HepG2 (cell line): ENCODE results near the gene FLAD1. TPM values are rescaled to one million over a fixed set of nuclear protein-coding genes. Genes with fewer than 3 reads are reported as not detected.
A peak's percentile ranks its signal among the peaks of the same experiment; 100 is the strongest.

Source experiments
- CEBPB ChIP-seq: IDR thresholded peaks from 2 replicates; pipeline ENCODE4 v1.6.1; 2011; ENCODE audit warnings: low read depth, low read length, improper control_type of control experiment, borderline replicate concordance
- ELF1 ChIP-seq: sonication (generic); formaldehyde crosslinking; IDR thresholded peaks from 2 replicates; pipeline ENCODE4 v1.4.0; 2020; ENCODE audit warnings: missing genetic modification reagents
- EP300 ChIP-seq, 3 experiments: sonication (generic) in 1 of 3; formaldehyde crosslinking in 1 of 3; IDR thresholded peaks; 2 replicates each; pipeline versions ENCODE4 v1.5.1 to v1.6.1; 2011 to 2020; ENCODE audit warnings: low read depth in 2 of 3, low read length in 2 of 3, borderline replicate concordance in 1 of 3, improper control_type of control experiment in 1 of 3, mild to moderate bottlenecking in 1 of 3, missing genetic modification reagents in 1 of 3, moderate library complexity in 1 of 3
- FOSL2 ChIP-seq: sonication (generic); formaldehyde crosslinking; IDR thresholded peaks from 2 replicates; pipeline ENCODE4 v1.4.0; 2020; ENCODE audit warnings: missing genetic modification reagents
- HNF4A ChIP-seq: sonication (generic); formaldehyde crosslinking; IDR thresholded peaks from 2 replicates; pipeline ENCODE4 v1.4.0; 2020; ENCODE audit warnings: missing genetic modification reagents
- HNF4G ChIP-seq, 2 experiments: sonication (generic) in 1 of 2; formaldehyde crosslinking in 1 of 2; IDR thresholded peaks; 2 replicates each; pipeline versions ENCODE4 v1.4.0 to v1.6.1; 2011 to 2020; ENCODE audit warnings: borderline replicate concordance in 2 of 2, low read depth in 2 of 2, mild to moderate bottlenecking in 2 of 2, low read length in 1 of 2, missing genetic modification reagents in 1 of 2, moderate library complexity in 1 of 2
- JUNB ChIP-seq: sonication (generic); formaldehyde crosslinking; IDR thresholded peaks from 2 replicates; pipeline ENCODE4 v1.8.0; 2022; ENCODE audit warnings: missing genetic modification reagents, mild to moderate bottlenecking, borderline replicate concordance
- KAT2B ChIP-seq: fragments of 150-350 bp; IDR thresholded peaks from 2 replicates; pipeline ENCODE4 v1.6.1; 2014; ENCODE audit warnings: low read depth, low read length, borderline replicate concordance
- MAZ ChIP-seq, 2 experiments: sonication (generic) in 1 of 2; formaldehyde crosslinking in 1 of 2; IDR thresholded peaks; 2 replicates each; pipeline versions ENCODE4 v1.5.0 to v1.6.1; 2012 to 2020; ENCODE audit warnings: low read depth in 2 of 2, mild to moderate bottlenecking in 2 of 2, borderline replicate concordance in 1 of 2, improper control_type of control experiment in 1 of 2, low read length in 1 of 2, missing genetic modification reagents in 1 of 2, moderate library complexity in 1 of 2
- POLR2G ChIP-seq: fragments of 200-400 bp; formaldehyde crosslinking; IDR thresholded peaks from 2 replicates; pipeline ENCODE4 v1.6.1; 2018; ENCODE audit warnings: mild to moderate bottlenecking, low read depth, low read length, moderate library complexity
- RFX3 ChIP-seq: IDR thresholded peaks from 2 replicates; pipeline ENCODE4 v1.6.1; 2016; ENCODE audit warnings: missing biosample characterization, missing genetic modification reagents
- SALL1 ChIP-seq: sonication (generic); formaldehyde crosslinking; IDR thresholded peaks from 2 replicates; pipeline ENCODE4 v1.8.0; 2022; ENCODE audit warnings: mild to moderate bottlenecking, missing genetic modification reagents
- SMC3 ChIP-seq: IDR thresholded peaks from 2 replicates; pipeline ENCODE4 v1.6.1; 2011; ENCODE audit warnings: low read length, improper control_type of control experiment
- SPEN ChIP-seq: sonication (generic); formaldehyde crosslinking; IDR thresholded peaks from 2 replicates; pipeline ENCODE4 v1.5.1; 2020; ENCODE audit warnings: low read depth, mild to moderate bottlenecking, missing genetic modification reagents
- TBX2 ChIP-seq: sonication (generic); formaldehyde crosslinking; IDR thresholded peaks from 2 replicates; pipeline ENCODE4 v1.5.0; 2020; ENCODE audit warnings: missing genetic modification reagents, mild to moderate bottlenecking, borderline replicate concordance
- ZNF766 ChIP-seq: sonication (generic); formaldehyde crosslinking; IDR thresholded peaks from 2 replicates; pipeline ENCODE4 v1.5.0; 2020; ENCODE audit warnings: missing genetic modification reagents, borderline replicate concordance
- polyA plus RNA-seq, 8 experiments: library from polyadenylated mRNA; depleted of rRNA in 3 of 8; stranded (reverse) in 7 of 8; unstranded in 1 of 8; fragments of >200 nt; fragmentation: Illumina TruSeq in 4 of 8; extraction: Trizol in 4 of 8; gene quantifications; 2 replicates each; pipeline versions ENCODE4 v1.2.1 to v1.2.3, GENCODE V29; 2011 to 2016; ENCODE audit warnings: low read depth in 4 of 8, missing spikeins in 1 of 8, mixed read lengths in 1 of 8; ENCODE audit not compliant: insufficient read depth in 1 of 8
- total RNA-seq, 5 experiments: library from RNA; depleted of rRNA; stranded (reverse); fragments of >200 nt; fragmentation: Illumina TruSeq; extraction: Trizol; gene quantifications; 2 replicates each; pipeline ENCODE4 v1.2.3, GENCODE V29; 2016; ENCODE audit warnings: low read depth in 1 of 5
- TF ChIP-seq, protein P1 (sequence below): sonication (generic); formaldehyde crosslinking; IDR thresholded peaks from 2 replicates; pipeline ENCODE4 v1.4.0; 2020; ENCODE audit warnings: mild to moderate bottlenecking, missing genetic modification reagents, borderline replicate concordance
- TF ChIP-seq, protein P2 (sequence below): sonication (generic); formaldehyde crosslinking; IDR thresholded peaks from 2 replicates; pipeline ENCODE4 v1.4.0; 2020; ENCODE audit warnings: missing genetic modification reagents
- TF ChIP-seq, protein P3 (sequence below): sonication (generic); formaldehyde crosslinking; IDR thresholded peaks from 2 replicates; pipeline ENCODE4 v1.4.0; 2020; ENCODE audit warnings: missing genetic modification reagents, borderline replicate concordance
- TF ChIP-seq, protein P4 (sequence below): sonication (generic); formaldehyde crosslinking; IDR thresholded peaks from 2 replicates; pipeline ENCODE4 v1.5.0; 2020; ENCODE audit warnings: mild to moderate bottlenecking, missing genetic modification reagents

The FLAD1 gene
- total and polyA plus RNA-seq, 2 of the 13 experiments (the other 11 are each of a cell fraction or from before 2014, with no cell fraction given): 25.9 to 32.8 TPM

DNA sequence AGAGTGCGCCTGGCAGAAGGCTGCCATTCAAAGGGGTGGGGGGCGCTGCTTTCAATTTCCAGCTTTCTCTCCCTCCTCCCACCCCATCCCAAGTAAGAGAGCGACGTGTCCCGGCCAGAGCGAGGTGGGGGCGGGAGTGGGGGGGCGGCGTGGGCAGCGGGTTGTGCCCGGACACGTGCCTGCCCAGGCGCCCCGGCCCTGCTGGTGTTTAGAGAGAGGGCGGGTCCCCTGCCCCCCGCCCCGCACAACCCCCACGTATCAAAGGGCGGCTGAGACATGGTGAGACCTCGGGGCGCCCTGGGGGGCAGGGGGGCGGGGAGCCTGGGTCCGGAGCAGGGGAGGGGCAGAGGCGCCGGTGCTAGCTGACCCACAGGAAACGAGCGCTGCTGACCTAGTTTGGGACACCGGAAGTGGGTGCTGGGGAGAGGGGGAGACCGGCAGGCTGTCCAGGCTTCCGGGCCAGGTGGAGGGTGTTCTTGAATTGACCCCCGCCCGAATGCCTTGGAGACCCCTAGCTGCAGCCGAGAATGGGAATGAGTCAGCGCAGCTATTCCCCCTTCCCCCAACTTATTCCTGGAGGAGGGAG lies 20.7 kb downstream of the FLAD1 start (continued):
- TF ChIP-seq, protein P1, sequence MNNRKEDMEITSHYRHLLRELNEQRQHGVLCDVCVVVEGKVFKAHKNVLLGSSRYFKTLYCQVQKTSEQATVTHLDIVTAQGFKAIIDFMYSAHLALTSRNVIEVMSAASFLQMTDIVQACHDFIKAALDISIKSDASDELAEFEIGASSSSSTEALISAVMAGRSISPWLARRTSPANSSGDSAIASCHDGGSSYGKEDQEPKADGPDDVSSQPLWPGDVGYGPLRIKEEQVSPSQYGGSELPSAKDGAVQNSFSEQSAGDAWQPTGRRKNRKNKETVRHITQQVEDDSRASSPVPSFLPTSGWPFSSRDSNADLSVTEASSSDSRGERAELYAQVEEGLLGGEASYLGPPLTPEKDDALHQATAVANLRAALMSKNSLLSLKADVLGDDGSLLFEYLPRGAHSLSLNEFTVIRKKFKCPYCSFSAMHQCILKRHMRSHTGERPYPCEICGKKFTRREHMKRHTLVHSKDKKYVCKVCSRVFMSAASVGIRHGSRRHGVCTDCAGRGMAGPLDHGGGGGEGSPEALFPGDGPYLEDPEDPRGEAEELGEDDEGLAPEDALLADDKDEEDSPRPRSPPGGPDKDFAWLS (CRISPR knock-in tag): no peak; the same call in 1 of the 2 replicates
- TF ChIP-seq EP300 (IDR thresholded peaks at IDR 0.05; ENCODE audit: low read depth in 2 of 2, low read length in 2 of 2) (peak in 1 of 2 experiments; percentile 47; a peak in 2 of 4 replicates), EP300 (CRISPR knock-in tag; IDR thresholded peaks at IDR 0.05; ENCODE audit: borderline replicate concordance) (no peak), SALL1 (CRISPR knock-in tag) (peak; percentile 33; the same call in 1 of the 2 replicates), KAT2B (no peak), RFX3 (CRISPR knock-in tag) (no peak), FOSL2 (CRISPR knock-in tag) (0 out of 2 replicates have a peak, but pooled peaks have one; percentile 27), TBX2 (peak; percentile 48; the same call in 1 of the 2 replicates), ZNF766 (CRISPR knock-in tag) (no peak), HNF4A (CRISPR knock-in tag) (peak; percentile 44), HNF4G (IDR thresholded peaks at IDR 0.05; ENCODE audit: borderline replicate concordance, low read depth, low read length) (peak; percentile 63; the same call in 1 of the 2 replicates), HNF4G (CRISPR knock-in tag; IDR thresholded peaks at IDR 0.05; ENCODE audit: borderline replicate concordance, low read depth) (no peak), ELF1 (CRISPR knock-in tag) (peak; percentile 58), JUNB (no peak), SPEN (peak; percentile 49; the same call in 1 of the 2 replicates), SMC3 (no peak), POLR2G (0 out of 2 replicates have a peak, but pooled peaks have one; percentile 11), MAZ (IDR thresholded peaks at IDR 0.05; ENCODE audit: borderline replicate concordance, low read depth, low read length) (0 out of 2 replicates have a peak, but pooled peaks have one; percentile 7), MAZ (CRISPR knock-in tag; IDR thresholded peaks at IDR 0.05; ENCODE audit: low read depth) (peak; percentile 71), CEBPB (no peak)
- TF ChIP-seq, protein P2, sequence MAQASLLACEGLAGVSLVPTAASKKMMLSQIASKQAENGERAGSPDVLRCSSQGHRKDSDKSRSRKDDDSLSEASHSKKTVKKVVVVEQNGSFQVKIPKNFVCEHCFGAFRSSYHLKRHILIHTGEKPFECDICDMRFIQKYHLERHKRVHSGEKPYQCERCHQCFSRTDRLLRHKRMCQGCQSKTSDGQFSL: peak; percentile 96
- TF ChIP-seq, protein P3, sequence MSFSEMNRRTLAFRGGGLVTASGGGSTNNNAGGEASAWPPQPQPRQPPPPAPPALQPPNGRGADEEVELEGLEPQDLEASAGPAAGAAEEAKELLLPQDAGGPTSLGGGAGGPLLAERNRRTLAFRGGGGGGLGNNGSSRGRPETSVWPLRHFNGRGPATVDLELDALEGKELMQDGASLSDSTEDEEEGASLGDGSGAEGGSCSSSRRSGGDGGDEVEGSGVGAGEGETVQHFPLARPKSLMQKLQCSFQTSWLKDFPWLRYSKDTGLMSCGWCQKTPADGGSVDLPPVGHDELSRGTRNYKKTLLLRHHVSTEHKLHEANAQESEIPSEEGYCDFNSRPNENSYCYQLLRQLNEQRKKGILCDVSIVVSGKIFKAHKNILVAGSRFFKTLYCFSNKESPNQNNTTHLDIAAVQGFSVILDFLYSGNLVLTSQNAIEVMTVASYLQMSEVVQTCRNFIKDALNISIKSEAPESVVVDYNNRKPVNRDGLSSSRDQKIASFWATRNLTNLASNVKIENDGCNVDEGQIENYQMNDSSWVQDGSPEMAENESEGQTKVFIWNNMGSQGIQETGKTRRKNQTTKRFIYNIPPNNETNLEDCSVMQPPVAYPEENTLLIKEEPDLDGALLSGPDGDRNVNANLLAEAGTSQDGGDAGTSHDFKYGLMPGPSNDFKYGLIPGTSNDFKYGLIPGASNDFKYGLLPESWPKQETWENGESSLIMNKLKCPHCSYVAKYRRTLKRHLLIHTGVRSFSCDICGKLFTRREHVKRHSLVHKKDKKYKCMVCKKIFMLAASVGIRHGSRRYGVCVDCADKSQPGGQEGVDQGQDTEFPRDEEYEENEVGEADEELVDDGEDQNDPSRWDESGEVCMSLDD (CRISPR knock-in tag): peak; percentile 97; the same call in 1 of the 2 replicates
- TF ChIP-seq, protein P4, sequence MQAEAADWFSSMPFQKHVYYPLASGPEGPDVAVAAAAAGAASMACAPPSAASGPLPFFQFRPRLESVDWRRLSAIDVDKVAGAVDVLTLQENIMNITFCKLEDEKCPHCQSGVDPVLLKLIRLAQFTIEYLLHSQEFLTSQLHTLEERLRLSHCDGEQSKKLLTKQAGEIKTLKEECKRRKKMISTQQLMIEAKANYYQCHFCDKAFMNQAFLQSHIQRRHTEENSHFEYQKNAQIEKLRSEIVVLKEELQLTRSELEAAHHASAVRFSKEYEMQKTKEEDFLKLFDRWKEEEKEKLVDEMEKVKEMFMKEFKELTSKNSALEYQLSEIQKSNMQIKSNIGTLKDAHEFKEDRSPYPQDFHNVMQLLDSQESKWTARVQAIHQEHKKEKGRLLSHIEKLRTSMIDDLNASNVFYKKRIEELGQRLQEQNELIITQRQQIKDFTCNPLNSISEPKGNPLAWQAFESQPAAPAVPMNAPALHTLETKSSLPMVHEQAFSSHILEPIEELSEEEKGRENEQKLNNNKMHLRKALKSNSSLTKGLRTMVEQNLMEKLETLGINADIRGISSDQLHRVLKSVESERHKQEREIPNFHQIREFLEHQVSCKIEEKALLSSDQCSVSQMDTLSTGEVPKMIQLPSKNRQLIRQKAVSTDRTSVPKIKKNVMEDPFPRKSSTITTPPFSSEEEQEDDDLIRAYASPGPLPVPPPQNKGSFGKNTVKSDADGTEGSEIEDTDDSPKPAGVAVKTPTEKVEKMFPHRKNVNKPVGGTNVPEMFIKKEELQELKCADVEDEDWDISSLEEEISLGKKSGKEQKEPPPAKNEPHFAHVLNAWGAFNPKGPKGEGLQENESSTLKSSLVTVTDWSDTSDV (CRISPR knock-in tag): no peak
